ENCODE measurements around the gene FURIN. TPM values are rescaled to one million over a fixed set of nuclear protein-coding genes. Genes with fewer than 3 reads are reported as not detected.
A peak's percentile ranks its signal among the peaks of the same experiment; 100 is the strongest.
"Not testable (repeated sequence)": the region's sequence is repeated elsewhere in the genome, so short reads cannot be mapped to it uniquely, and the experiment has no call there.

FURIN gene
- polyA plus RNA-seq, 2 of the 4 experiments (the other 2 are of a cell fraction), result 16.8 to 33.3 TPM

GRCh38 chr15:90873998-90874605 is 5.7 kb downstream of the FURIN start (continued):
- TF ChIP-seq HOXA7 (CRISPR knock-in tag; IDR thresholded peaks at IDR 0.05), result no peak
- peak; percentile 61; the same call in 1 of the 3 replicates for TF ChIP-seq BCL3 (IDR thresholded peaks at IDR 0.05)
- peak; percentile 83; the same call in 1 of the 2 replicates for TF ChIP-seq GATA3 (IDR thresholded peaks at IDR 0.05; ENCODE audit: borderline replicate concordance)
- TF ChIP-seq FOSB (CRISPR knock-in tag; IDR thresholded peaks at IDR 0.05), result no peak
- TF ChIP-seq TFCP2L1 (CRISPR knock-in tag; IDR thresholded peaks at IDR 0.05), result no peak
- TF ChIP-seq MYC (IDR thresholded peaks at IDR 0.05; ENCODE audit: borderline replicate concordance, low read length), result 0 out of 2 replicates have a peak, but pooled peaks have one; percentile 5

GRCh38 chr15:90874986-90875385 is 6.6 kb downstream of the FURIN start:
- 93% methylated on average over 9 of the region's 9 CpGs for WGBS (ENCODE audit: missing lambda C conversion rate)

GRCh38 chr15:90875549-90875981 is 7.2 kb downstream of the FURIN start:
- no peak for FAIRE-seq
- Histone ChIP-seq H3K4me3 (no peak overlapping the region), H3K4me2 (no peak overlapping the region), H3K4me1 (peaks cover 29% of the 10 kb centered on the region), H3K9me3 (no peaks in the 10 kb centered on the region), H3K27ac (no peak overlapping the region)
- ATAC-seq, result no peak
- TF ChIP-seq ZNF302 (CRISPR knock-in tag; IDR thresholded peaks at IDR 0.05) (no peak), CTCF (IDR thresholded peaks at IDR 0.05) (no peak), RAD21 (conservative IDR thresholded peaks at IDR 0.05 in 1 of 2, IDR thresholded peaks at IDR 0.05 in 1 of 2) (no peak), BCL3 (IDR thresholded peaks at IDR 0.05) (no peak), KDM5A (IDR thresholded peaks at IDR 0.05) (no peak), NR3C1 (IDR thresholded peaks at IDR 0.05) (no peak), FOXS1 (CRISPR knock-in tag; IDR thresholded peaks at IDR 0.05) (no peak)
- DNase-seq (ENCODE audit: low read depth in 1 of 2, low spot score in 1 of 2), result no peak
- ChIA-PET POLR2A (no interaction called here), CTCF (interaction anchor here (1.0 to 4.2 kb wide), 6 partner anchors 10 to 228 kb away, joined by 3 to 48 read pairs (median 4); partner anchors contain the start of genes FES and HDDC3)
- WGBS (ENCODE audit: missing lambda C conversion rate), result 97% methylated on average over 11 of the region's 12 CpGs

More at GRCh38 chr15:90874986-90875385, 6.6 kb downstream of the FURIN start:
- peaks cover 35% of the 10 kb centered on the region for H3K4me1 ChIP-seq
- H3K27ac ChIP-seq; H3K4me2 ChIP-seq; H3K4me3 ChIP-seq; H3K9me3 ChIP-seq; POLR2A ChIA-PET; FAIRE-seq; ATAC-seq; DNase-seq (ENCODE audit: low read depth in 1 of 2, low spot score in 1 of 2): not testable (repeated sequence)
- CTCF ChIA-PET, result interaction anchor here (1.1 to 4.2 kb wide), 5 partner anchors 11 to 227 kb away, joined by 3 to 48 read pairs (median 5); partner anchors contain the start of genes FES and HDDC3

GRCh38 chr15:90876046-90876445 is 7.7 kb downstream of the FURIN start:
- no peak overlapping the region for H3K27ac ChIP-seq
- no peak overlapping the region for H3K4me2 ChIP-seq
- ATAC-seq (no peak), FAIRE-seq (no peak), DNase-seq (ENCODE audit: low read depth in 1 of 2, low spot score in 1 of 2) (no peak)
- no peak overlapping the region for H3K4me3 ChIP-seq
- TF ChIP-seq HES2 (IDR thresholded peaks at IDR 0.05) (no peak), KDM1A (IDR thresholded peaks at IDR 0.05; ENCODE audit: low read depth) (no peak), ESRRA (IDR thresholded peaks at IDR 0.05; ENCODE audit: borderline replicate concordance, low read length) (no peak), HEYL (CRISPR knock-in tag; IDR thresholded peaks at IDR 0.05) (no peak), ATOH8 (CRISPR knock-in tag; IDR thresholded peaks at IDR 0.05; ENCODE audit: low read depth) (no peak), KDM5A (IDR thresholded peaks at IDR 0.05) (no peak), EHF (CRISPR knock-in tag; IDR thresholded peaks at IDR 0.05) (no peak), ZC3H11A (IDR thresholded peaks at IDR 0.05) (no peak), CHD2 (IDR thresholded peaks at IDR 0.05; ENCODE audit: low read length, partially characterized antibody) (no peak), HDAC2 (IDR thresholded peaks at IDR 0.05) (no peak), BCL3 (IDR thresholded peaks at IDR 0.05) (no peak), EP300 (IDR thresholded peaks at IDR 0.05) (no peak), BHLHE40 (IDR thresholded peaks at IDR 0.05; ENCODE audit: low read depth, low read length) (no peak)
- no peaks in the 10 kb centered on the region for H3K9me3 ChIP-seq
- peaks cover 26% of the 10 kb centered on the region for H3K4me1 ChIP-seq
- ChIA-PET CTCF (interaction anchor here (1.0 to 4.2 kb wide), 6 partner anchors 10 to 228 kb away, joined by 3 to 48 read pairs (median 4); partner anchors contain the start of genes FES and HDDC3), POLR2A (no interaction called here)
- 93% methylated on average over 17 of the region's 20 CpGs for WGBS (ENCODE audit: missing lambda C conversion rate)
